Renal cortical epithelial cell (primary cell): Measurements from ENCODE around the gene PGM5. TPM values are rescaled to one million over a fixed set of nuclear protein-coding genes. Genes with fewer than 3 reads are reported as not detected.
A peak's percentile ranks its signal among the peaks of the same experiment; 100 is the strongest.

Source experiments
- DNase-seq: peaks from one replicate; pipeline ENCODE4 v3.0.0-alpha.2; 2011; ENCODE audit warnings: low read depth
- total RNA-seq: library from RNA; depleted of rRNA; stranded (reverse); fragments of >200 nt; gene quantifications from 2 replicates; pipeline ENCODE4 v1.2.3, GENCODE V29; 2014

PGM5 gene
- total RNA-seq, 1 donor from 2014 or later = 0.55 TPM

- no peak for DNase-seq
Measured at GRCh38 chr9:68437785-68438184, 81.4 kb downstream of the PGM5 start.

GRCh38 chr9:68443624-68444023 lies 87.2 kb downstream of the PGM5 start:
- no peak for DNase-seq

DNA sequence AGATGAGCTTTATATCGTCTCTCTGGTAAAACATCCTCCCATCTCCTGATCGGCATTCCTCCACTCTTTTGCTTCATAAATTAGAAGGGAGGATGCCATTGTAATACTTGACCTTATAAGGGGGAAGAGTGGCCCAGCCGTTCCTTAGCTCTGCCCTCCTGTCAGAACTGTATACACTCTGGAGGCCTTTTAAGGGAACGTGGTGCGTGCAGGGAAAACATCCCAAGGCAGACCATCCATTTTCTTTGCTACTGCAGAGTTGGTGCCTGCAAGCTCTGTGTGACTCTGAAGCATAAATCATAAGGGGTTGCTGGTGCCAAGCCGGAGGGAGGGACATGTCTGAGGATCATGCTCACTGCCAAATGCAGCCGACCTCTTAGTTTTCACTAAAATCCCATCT lies 90.4 kb downstream of the PGM5 start:
- no peak for DNase-seq

DNA sequence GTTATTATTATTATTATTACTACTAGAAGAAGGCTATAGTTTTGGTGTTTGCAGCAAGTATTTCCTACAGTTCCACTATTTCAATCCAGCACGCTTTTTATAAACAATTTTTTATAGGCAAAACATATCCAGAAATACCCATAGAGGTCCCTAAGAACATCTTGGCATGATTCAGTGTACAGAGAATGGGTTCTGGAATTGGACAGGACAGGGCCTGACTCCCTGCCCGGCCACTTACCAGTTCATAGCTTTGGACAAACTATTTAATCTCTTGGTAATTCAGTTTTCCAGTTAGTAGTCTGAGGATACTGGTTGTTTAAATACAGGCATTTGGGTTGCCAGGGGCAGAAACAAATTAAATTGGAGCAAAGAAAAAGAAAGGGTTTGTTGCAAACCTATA lies 91.2 kb downstream of the PGM5 start:
- no peak for DNase-seq

DNA sequence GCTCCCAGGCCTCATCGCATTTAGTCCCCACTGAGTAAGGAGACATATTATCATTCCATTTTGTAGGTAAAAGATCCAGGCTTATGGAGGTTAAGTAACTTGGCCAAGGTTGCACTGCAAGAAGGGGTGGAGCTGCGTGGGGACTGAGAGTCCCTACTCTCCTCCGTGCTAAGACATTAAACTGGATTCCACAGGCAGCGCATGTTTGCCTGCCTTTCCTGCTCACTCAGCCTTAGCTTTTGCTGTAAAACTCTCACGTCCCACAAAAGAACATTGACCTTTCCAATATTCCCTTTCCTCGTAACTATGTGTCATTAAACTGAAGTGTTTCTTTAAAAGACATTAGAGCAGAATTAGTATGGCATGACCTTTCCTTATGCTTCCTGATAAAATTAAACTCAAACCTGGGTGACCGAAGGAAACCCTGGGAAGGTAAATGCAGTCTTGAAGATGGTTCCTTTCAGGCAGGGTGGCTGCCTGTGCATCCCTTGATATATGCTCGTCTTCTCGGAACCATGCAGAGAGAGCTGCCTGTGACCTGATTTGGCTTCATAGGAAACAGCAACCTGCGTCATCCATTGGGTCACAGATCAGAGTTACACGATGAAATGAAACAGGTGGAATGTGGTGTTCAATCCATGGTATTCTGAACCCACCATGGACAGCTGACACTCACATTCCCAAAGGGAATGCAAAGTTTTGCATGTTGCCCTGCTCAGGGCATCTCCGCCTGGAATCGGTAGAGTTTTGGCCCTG lies 98.3 kb downstream of the PGM5 start:
- peak; percentile 54 for DNase-seq

GRCh38 chr9:68455451-68455850 lies 99.0 kb downstream of the PGM5 start:
- DNase-seq = no peak

DNA sequence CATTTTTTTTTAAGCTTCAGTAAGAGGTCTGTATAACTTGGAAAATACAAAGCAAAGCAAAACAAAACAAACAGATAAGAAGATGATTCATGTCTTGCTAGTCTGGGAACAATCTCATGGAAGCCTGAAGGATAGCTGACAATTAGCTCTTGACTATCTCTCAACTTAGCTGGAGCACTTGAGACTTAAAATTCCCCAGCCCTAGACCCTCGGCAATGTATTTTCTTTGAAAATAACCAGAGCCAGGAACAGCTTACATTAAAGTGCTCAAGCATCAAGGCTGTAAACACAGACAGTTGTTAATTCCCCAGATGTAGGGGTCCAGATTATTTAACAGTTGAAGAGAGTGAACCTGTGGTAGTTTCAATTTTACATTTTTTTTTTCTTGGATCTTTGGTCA lies 101.4 kb downstream of the PGM5 start:
- no peak for DNase-seq

GRCh38 chr9:68458918-68459317 lies 102.5 kb downstream of the PGM5 start:
- peak; percentile 5 for DNase-seq

DNA sequence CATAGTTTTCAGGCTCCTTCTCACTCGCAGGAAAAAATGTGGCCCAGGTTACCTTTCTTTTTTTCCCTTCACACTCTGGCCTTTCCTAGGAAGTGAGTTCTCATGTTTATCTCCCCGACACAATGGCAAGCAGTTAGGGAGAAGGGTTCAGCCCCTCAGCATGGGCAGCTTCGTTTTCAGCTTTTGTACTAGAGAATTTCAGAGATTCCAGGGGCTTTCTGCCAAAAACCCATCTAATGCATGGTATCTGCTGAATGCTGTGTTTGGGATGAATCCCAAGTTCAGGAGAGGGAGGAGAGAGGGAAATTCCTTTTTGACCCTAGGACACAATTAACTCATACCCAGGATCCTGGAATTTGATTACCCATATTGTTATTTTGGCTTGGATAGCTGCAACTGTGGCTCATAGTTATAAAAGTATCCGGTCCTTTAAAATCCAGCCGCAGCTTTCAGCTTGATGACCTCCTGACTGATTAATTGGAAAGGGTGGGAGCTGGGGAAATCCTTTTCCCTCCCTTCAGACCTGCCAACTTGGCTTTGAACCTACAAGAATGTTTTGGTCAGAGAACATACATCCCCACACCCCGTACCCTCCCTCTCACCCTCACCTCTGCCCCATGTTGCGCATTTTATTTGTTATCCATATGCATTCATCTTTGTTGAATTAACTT lies 105.8 kb downstream of the PGM5 start:
- no peak for DNase-seq

- DNase-seq = no peak
Measured at GRCh38 chr9:68470067-68470466, 113.7 kb downstream of the PGM5 start.

DNA sequence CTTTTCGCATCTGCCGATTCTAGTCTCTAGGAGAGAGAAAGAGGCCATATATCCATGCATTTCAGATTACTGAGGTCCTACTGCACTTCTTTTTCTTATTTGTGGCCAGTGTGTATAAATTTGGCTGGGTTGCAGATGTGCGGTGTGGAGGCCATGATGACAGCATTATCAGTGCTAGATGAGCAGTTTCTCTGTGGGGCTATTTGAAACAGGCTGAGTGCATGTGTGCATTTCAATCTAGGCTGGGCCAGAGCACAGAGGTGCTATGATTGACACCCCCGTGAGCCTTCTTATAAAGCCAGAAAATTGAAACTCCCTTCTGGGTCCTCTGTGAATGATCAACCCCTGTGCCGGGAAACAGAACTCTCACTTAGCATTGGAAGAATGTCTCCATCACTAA lies 114.2 kb downstream of the PGM5 start:
- DNase-seq = no peak

GRCh38 chr9:68472119-68472518 lies 115.7 kb downstream of the PGM5 start:
- DNase-seq = no peak

GRCh38 chr9:68473790-68474189 lies 117.4 kb downstream of the PGM5 start:
- DNase-seq = no peak

GRCh38 chr9:68476422-68476821 lies 120.0 kb downstream of the PGM5 start:
- no peak for DNase-seq

- DNase-seq = no peak
Measured at GRCh38 chr9:68476847-68477246, 120.4 kb downstream of the PGM5 start.

DNA sequence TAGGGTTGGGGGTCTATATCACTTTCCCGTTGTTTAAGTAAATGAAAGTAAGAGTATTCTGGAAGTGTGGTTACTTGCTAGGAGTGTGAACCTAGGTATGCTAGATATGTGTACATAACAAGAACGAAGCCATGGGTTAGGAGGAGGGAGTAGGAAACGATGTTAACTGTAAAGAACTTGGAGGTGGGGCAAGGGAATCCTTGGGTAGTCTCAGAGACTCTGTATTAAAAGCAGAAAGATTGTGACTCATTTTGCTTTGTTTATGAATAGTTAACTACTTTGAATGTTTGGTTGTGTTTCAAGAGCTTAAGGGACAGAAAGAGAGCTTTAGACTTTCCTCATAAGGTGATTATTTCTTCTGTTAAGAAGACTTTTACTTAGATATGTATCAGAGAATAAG lies 124.4 kb downstream of the PGM5 start:
- DNase-seq = no peak

GRCh38 chr9:68482548-68482947 lies 126.1 kb downstream of the PGM5 start:
- DNase-seq = no peak

- DNase-seq = no peak
Measured at GRCh38 chr9:68488126-68488525, 131.7 kb downstream of the PGM5 start.

GRCh38 chr9:68489646-68490045 lies 133.2 kb downstream of the PGM5 start:
- peak; percentile 83 for DNase-seq

DNA sequence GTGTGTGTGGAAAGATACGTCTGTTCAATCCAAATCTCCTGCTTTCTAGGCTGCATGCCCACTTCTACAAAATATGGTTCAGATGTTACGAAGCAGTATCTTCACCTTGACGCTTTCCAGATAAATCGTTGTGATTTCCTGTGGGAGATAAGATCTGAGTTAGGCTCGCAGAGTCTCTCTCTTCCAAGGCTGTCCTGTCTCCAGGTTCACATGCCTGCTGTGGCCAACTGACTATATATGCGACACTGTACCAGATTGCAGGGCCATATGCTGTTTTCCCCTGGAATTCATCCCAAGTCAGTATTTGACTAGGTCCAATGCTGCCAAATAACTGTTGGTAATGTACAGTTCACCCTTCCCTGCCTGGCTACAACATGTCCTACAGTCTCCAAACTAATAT lies 136.4 kb downstream of the PGM5 start:
- no peak for DNase-seq

GRCh38 chr9:68493541-68493940 lies 137.1 kb downstream of the PGM5 start:
- DNase-seq = no peak

DNA sequence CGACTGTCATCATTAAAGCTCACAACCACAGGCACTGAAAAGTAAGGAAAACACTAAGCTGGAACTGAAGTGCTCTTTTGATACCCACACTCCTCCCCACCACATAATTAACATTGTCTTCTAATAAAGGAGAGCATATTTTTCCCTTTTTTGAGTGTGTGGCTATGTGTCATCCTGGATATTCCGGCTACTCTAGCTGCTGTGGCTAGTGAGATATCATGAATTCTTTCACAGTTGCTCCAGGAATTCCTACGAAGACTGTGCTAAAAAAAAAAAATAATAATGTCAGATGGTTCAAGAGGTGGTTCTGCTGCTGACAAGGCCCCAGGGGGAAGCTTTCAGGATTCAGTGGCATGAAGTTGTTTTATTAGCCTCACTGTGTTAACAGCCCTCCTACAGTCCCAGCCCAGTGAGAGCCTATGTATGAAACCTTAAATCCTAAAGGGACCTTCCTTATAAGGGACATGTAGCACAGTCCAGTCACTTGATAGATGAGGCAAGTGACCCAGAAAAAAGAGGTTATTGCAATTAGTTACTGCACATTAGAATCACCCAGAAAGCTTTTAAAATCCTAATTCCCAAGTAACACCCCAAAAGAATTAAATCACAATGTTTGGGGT lies 137.7 kb downstream of the PGM5 start:
- DNase-seq = no peak

DNA sequence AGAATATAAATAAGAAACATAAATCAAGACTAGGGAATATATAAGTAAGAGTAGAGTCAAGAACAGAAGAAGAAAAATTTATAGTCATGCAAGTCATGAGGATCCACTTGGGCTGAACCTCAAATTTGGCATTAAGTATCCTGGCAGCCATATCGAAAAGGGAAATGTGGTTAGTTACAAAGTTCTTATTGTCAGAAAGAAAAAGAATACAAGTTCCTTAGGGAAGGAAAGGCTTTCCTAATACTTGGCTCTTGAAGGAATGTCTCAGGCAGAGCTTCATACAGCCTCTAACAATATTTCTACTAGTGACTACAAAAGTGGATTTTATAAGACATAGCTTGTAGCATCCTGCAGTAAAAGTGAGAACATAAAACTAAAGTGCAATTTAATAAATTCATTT lies 138.8 kb downstream of the PGM5 start:
- DNase-seq = no peak
